ENCODE measurements around the gene PDSS2.

- TF ChIP-seq POLR2A (IDR thresholded peaks at IDR 0.05; ENCODE audit: low read length) (no peak), GATA1 (IDR thresholded peaks at IDR 0.05; ENCODE audit: low read depth, low read length) (no peak)
Observed at GRCh38 chr6:107259951-107260350, 199.4 kb downstream of the PDSS2 start.
